Naive thymus-derived CD4-positive, alpha-beta T cell (primary cell): ENCODE results near the gene SLC35F5. TPM values are rescaled to one million over a fixed set of nuclear protein-coding genes. Genes with fewer than 3 reads are reported as not detected.

Experiments
- ATAC-seq: fragments of 150-1000 bp; cut with Tn5 transposase; 2 replicates; pipeline ENCODE4 v1.10.0; 2021; ENCODE audit warnings: mild to moderate bottlenecking, moderate library complexity
- CTCF ChIA-PET: fragments of 350-600 bp; sonication (Branson Sonifier 250); formaldehyde crosslinking; loops from one replicate; lab custom pipeline; 2021; ENCODE audit warnings: antibody characterized with exemption; lab: Charles Lee
- POLR2A ChIA-PET: fragments of 350-600 bp; sonication (Branson Sonifier 250); formaldehyde crosslinking; loops from one replicate; lab custom pipeline; 2021; ENCODE audit warnings: antibody characterized with exemption, inconsistent platforms; lab: Charles Lee
- DNase-seq, 9 donors: peaks; one replicate each; pipeline versions ENCODE4 v3.0.0 to v3.0.0-alpha.2; 2020 to 2022; ENCODE audit warnings: mixed read lengths in 1 of 9
- H3K27ac ChIP-seq: one replicate; pipeline ENCODE4 v1.7.0; 2013; ENCODE audit warnings: mild to moderate bottlenecking, low read depth, low read length, moderate library complexity
- H3K27me3 ChIP-seq, 2 donors: one replicate each; pipeline ENCODE4 v1.7.0; 2013; ENCODE audit warnings: low read length in 2 of 2, mild to moderate bottlenecking in 2 of 2, moderate library complexity in 2 of 2; ENCODE audit not compliant: control insufficient read depth in 2 of 2, insufficient read depth in 2 of 2
- H3K36me3 ChIP-seq, 3 experiments: 1 replicate in 2 of 3; 2 replicates in 1 of 3; pipeline ENCODE4 v1.7.0; 2013; ENCODE audit warnings: low read length in 3 of 3, mild to moderate bottlenecking in 3 of 3, moderate library complexity in 1 of 3; ENCODE audit not compliant: insufficient read depth in 3 of 3, control insufficient read depth in 2 of 3
- H3K4me1 ChIP-seq, 2 donors: one replicate each; pipeline ENCODE4 v1.7.0; 2013; ENCODE audit warnings: low read length in 2 of 2, mild to moderate bottlenecking in 2 of 2, moderate library complexity in 1 of 2; ENCODE audit not compliant: control insufficient read depth in 2 of 2, insufficient read depth in 2 of 2
- H3K4me3 ChIP-seq: 2 replicates; pipeline ENCODE4 v1.7.0; 2013; ENCODE audit warnings: mild to moderate bottlenecking, low read length
- H3K9me3 ChIP-seq, 3 experiments: 1 replicate in 2 of 3; 2 replicates in 1 of 3; pipeline ENCODE4 v1.7.0; 2013; ENCODE audit warnings: low read length in 3 of 3; ENCODE audit not compliant: control insufficient read depth in 2 of 3
- H3K27ac Mint-ChIP-seq, 9 donors: one replicate each; pipeline ENCODE4 v1.8.0; 2020 to 2022; ENCODE audit warnings: mixed read lengths in 9 of 9, mild to moderate bottlenecking in 8 of 9, moderate library complexity in 5 of 9, inconsistent platforms in 2 of 9
- H3K27me3 Mint-ChIP-seq, 5 donors: one replicate each; pipeline ENCODE4 v1.8.0; 2021 to 2022; ENCODE audit warnings: mixed read lengths in 5 of 5, mild to moderate bottlenecking in 1 of 5
- H3K36me3 Mint-ChIP-seq, 5 donors: one replicate each; pipeline ENCODE4 v1.8.0; 2020 to 2022; ENCODE audit warnings: mixed read lengths in 5 of 5, mild to moderate bottlenecking in 3 of 5, inconsistent platforms in 1 of 5
- H3K4me1 Mint-ChIP-seq, 7 donors: one replicate each; pipeline ENCODE4 v1.8.0; 2020 to 2022; ENCODE audit warnings: mixed read lengths in 7 of 7, mild to moderate bottlenecking in 3 of 7, inconsistent platforms in 1 of 7
- H3K4me3 Mint-ChIP-seq, 10 donors: one replicate each; pipeline ENCODE4 v1.8.0; 2020 to 2022; ENCODE audit warnings: mild to moderate bottlenecking in 10 of 10, mixed read lengths in 10 of 10, moderate library complexity in 6 of 10, inconsistent platforms in 2 of 10
- H3K9me3 Mint-ChIP-seq, 11 donors: one replicate each; pipeline ENCODE4 v1.8.0; 2020 to 2022; ENCODE audit warnings: mixed read lengths in 11 of 11, mild to moderate bottlenecking in 4 of 11, inconsistent platforms in 1 of 11, moderate library complexity in 1 of 11
- intact Hi-C, 2 donors: fragments of 100-400 bp; cut with micrococcal nuclease; formaldehyde crosslinking; loops; one replicate each; pipeline ENCODE4 v1.15.1; 2023
- polyA plus RNA-seq, 2 donors: library from polyadenylated mRNA; unstranded; fragments of 300-500 nt; fragmentation: Illumina TruSeq; gene quantifications; one replicate each; pipeline ENCODE4 v1.2.3, GENCODE V29; 2021
- total RNA-seq, 6 experiments: library from RNA in 5 of 6; stranded (reverse) in 5 of 6; gene quantifications; 1 replicate in 5 of 6; 2 replicates in 1 of 6; pipeline ENCODE4 v1.2.3 and lab custom pipeline; 2021 to 2026

SLC35F5 gene
- total and polyA plus RNA-seq, 7 experiments from 2014 or later = 3.8 to 33.4 (median 25.5) TPM

DNA sequence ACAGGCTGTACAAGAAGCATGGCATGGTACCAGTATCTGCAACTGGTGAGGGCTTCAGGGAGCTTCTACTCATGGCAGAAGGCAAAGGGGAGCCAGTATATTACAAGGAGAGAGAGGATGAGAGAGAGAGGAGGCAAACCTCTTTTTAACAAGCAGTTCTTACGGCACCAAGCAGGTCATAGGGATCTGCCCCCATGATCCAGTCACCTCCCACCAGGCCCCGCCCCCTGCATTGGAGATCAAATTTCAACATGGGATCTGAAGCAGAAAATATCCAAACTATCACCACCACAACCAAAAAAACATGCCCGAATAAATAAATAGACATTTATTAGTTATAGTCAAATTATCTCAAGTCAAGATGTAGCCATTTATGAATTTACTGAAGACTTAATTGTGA, 14.5 kb upstream of the SLC35F5 start:
- Histone ChIP-seq H3K36me3 (no peaks in the 10 kb centered on the region), H3K9me3 (no peaks in the 10 kb centered on the region), H3K4me3 (no peak overlapping the region), H3K27me3 (no peaks in the 10 kb centered on the region), H3K27ac (no peak overlapping the region), H3K4me1 (no peaks in the 10 kb centered on the region)
- ChIA-PET POLR2A (interaction anchor here (1.4 kb wide), 1 partner anchor 14 kb away, joined by 3 read pairs; the partner anchor contains the start of gene SLC35F5), CTCF (no interaction called here)
- Mint-ChIP-seq H3K4me3 (no peak overlapping the region), H3K36me3 (no peaks in the 10 kb centered on the region), H3K9me3 (no peaks in the 10 kb centered on the region), H3K4me1 (no peaks in the 10 kb centered on the region), H3K27ac (no peak overlapping the region), H3K27me3 (peaks cover 0 to 3% (median 0%) of the 10 kb centered on the region in 5 donors)
- intact Hi-C loops = no loop called here
- no peak for DNase-seq
- no peak for ATAC-seq

GRCh38 chr2:113769555-113769954, 13.1 kb upstream of the SLC35F5 start:
- Mint-ChIP-seq H3K4me3 (no peak overlapping the region), H3K27me3 (peaks cover 0 to 3% (median 0%) of the 10 kb centered on the region in 5 donors), H3K4me1 (no peaks in the 10 kb centered on the region), H3K9me3 (peaks cover 0 to 9% (median 2%) of the 10 kb centered on the region in 11 donors), H3K27ac (no peak overlapping the region), H3K36me3 (peaks cover 0 to 6% (median 5%) of the 10 kb centered on the region in 5 donors)
- POLR2A ChIA-PET = no interaction called here
- Histone ChIP-seq H3K27ac (no peak overlapping the region), H3K4me1 (no peaks in the 10 kb centered on the region), H3K27me3 (no peaks in the 10 kb centered on the region), H3K4me3 (no peak overlapping the region), H3K36me3 (no peaks in the 10 kb centered on the region), H3K9me3 (no peaks in the 10 kb centered on the region)
- ATAC-seq (no peak), DNase-seq (no peak)
- intact Hi-C loops = no loop called here
- CTCF ChIA-PET = no interaction called here

GRCh38 chr2:113768770-113769169, 12.3 kb upstream of the SLC35F5 start:
- Mint-ChIP-seq H3K4me1 (no peaks in the 10 kb centered on the region), H3K27me3 (peaks cover 0 to 3% (median 0%) of the 10 kb centered on the region in 5 donors), H3K4me3 (no peak overlapping the region), H3K36me3 (peaks cover 0 to 6% (median 5%) of the 10 kb centered on the region in 5 donors), H3K27ac (no peak overlapping the region), H3K9me3 (peaks cover 0 to 9% (median 2%) of the 10 kb centered on the region in 11 donors)
- ATAC-seq (no peak), DNase-seq (no peak)
- ChIA-PET POLR2A (no interaction called here), CTCF (no interaction called here)
- intact Hi-C loops = no loop called here
- no peaks in the 10 kb centered on the region for H3K27me3 ChIP-seq
- no peaks in the 10 kb centered on the region for H3K36me3 ChIP-seq
- no peak overlapping the region for H3K27ac ChIP-seq
- no peaks in the 10 kb centered on the region for H3K9me3 ChIP-seq
- H3K4me1 ChIP-seq = no peaks in the 10 kb centered on the region
- no peak overlapping the region for H3K4me3 ChIP-seq

DNA sequence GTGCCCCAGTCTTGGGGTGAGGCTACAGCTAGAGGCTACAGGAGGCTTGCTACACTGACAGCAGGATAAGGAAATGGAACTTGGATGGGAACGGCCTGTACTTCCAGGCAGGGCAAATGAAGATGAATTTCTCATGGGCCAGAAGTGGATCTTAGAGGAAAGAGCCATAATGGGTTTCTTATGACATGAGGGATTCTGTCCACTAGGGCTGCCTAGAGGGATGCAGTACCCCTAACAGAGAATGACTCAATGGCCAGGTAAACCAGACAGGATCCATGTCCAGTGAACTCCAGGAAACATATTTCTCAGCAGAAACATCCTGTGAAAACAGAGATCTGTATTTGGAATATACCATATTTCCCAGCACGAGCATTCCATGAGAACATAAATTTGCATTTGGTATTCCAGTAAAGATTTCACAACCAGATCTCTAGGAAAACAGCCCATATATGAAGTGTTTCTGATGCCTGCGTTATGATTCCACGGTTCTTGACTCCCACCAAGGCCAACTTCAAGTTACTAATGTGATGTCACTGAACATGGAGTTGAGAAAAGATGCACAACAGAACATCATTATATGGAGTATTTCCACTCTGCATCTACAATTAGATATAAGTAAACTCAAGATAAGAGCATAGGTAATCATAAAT, 11.5 kb upstream of the SLC35F5 start:
- Histone ChIP-seq H3K4me1 (no peaks in the 10 kb centered on the region), H3K27me3 (no peaks in the 10 kb centered on the region), H3K36me3 (no peaks in the 10 kb centered on the region), H3K27ac (no peak overlapping the region), H3K9me3 (no peaks in the 10 kb centered on the region), H3K4me3 (no peak overlapping the region)
- Mint-ChIP-seq H3K4me1 (no peaks in the 10 kb centered on the region), H3K36me3 (peaks cover 0 to 9% (median 5%) of the 10 kb centered on the region in 5 donors), H3K27ac (no peak overlapping the region), H3K4me3 (no peak overlapping the region), H3K9me3 (peaks cover 0 to 9% (median 2%) of the 10 kb centered on the region in 11 donors), H3K27me3 (no peaks in the 10 kb centered on the region)
- ATAC-seq (no peak), DNase-seq (no peak)
- ChIA-PET POLR2A (interaction anchor here (1.2 kb wide), 1 partner anchor 11 kb away, joined by 3 read pairs; the partner anchor contains the start of gene SLC35F5), CTCF (no interaction called here)
- intact Hi-C loops = no loop called here

- intact Hi-C loops = no loop called here
- no peaks in the 10 kb centered on the region for H3K4me1 ChIP-seq
- H3K36me3 Mint-ChIP-seq = peaks cover 0 to 12% (median 5%) of the 10 kb centered on the region in 5 donors
- H3K36me3 ChIP-seq = no peaks in the 10 kb centered on the region
- no peak overlapping the region for H3K4me3 Mint-ChIP-seq
- no peak overlapping the region for H3K4me3 ChIP-seq
- H3K27ac ChIP-seq = no peak overlapping the region
- no peaks in the 10 kb centered on the region for H3K9me3 ChIP-seq
- CTCF ChIA-PET = no interaction called here
- H3K4me1 Mint-ChIP-seq = no peaks in the 10 kb centered on the region
- DNase-seq = no peak
- POLR2A ChIA-PET = no interaction called here
- peaks cover 0 to 9% (median 2%) of the 10 kb centered on the region in 11 donors for H3K9me3 Mint-ChIP-seq
- H3K27ac Mint-ChIP-seq = peak overlapping the region in 1 of 9 donors; percentile 13
- no peak for ATAC-seq
- H3K27me3 ChIP-seq = no peaks in the 10 kb centered on the region
- no peaks in the 10 kb centered on the region for H3K27me3 Mint-ChIP-seq
Observed at GRCh38 chr2:113765276-113765675, 8.8 kb upstream of the SLC35F5 start.

DNA sequence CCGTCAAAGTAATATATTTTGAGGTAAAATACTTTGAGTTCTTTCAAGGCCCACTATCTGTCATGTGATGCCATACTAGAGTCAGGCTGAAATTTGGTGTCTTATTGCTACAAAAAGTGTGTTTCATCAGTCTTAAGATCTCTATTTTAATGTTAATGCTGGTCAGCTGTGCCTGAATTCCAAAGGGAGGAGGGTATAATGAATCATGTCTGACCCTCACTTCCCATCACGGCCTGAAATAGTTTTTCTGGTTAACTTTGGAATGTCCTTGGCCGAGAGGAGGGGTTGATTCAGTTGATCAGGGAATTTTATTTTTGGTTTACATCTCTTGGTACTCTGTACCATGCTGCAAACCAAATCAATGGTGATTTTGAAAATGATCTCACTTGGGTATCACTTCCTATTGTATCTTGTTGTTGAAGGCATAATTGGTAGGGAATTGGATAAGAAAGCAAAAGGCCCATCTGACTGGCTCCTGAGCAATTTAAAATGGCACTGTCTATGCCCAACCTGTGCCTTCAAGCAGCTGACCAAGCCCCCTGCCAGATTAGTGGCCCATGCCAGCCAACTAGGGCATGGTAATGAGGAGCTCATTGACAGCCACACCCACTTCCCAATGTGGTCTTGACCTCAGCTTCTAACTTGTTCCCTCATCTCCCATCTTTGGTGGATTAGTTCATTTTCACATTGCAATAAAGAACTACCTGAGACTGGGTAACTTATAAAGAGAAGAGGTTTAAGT, 6.1 kb upstream of the SLC35F5 start:
- intact Hi-C loops = no loop called here
- no peak for ATAC-seq
- CTCF ChIA-PET = interaction anchor here (0.6 kb wide), 1 partner anchor 19 kb away, joined by 3 read pairs; no protein-coding TSS in a partner anchor

More for the DNA sequence above, 6.1 kb upstream of the SLC35F5 start:
- H3K4me3 ChIP-seq = no peak overlapping the region
- no peak overlapping the region for H3K4me3 Mint-ChIP-seq
- no peaks in the 10 kb centered on the region for H3K27me3 ChIP-seq
- peaks cover 0 to 12% (median 5%) of the 10 kb centered on the region in 5 donors for H3K36me3 Mint-ChIP-seq
- no peaks in the 10 kb centered on the region for H3K36me3 ChIP-seq
- no peak overlapping the region for H3K27ac ChIP-seq
- H3K4me1 Mint-ChIP-seq = peaks cover 0 to 5% (median 2%) of the 10 kb centered on the region in 7 donors
- POLR2A ChIA-PET = no interaction called here
- peaks cover 0 to 9% (median 2%) of the 10 kb centered on the region in 11 donors for H3K9me3 Mint-ChIP-seq
- no peak for DNase-seq
- H3K9me3 ChIP-seq = no peaks in the 10 kb centered on the region
- H3K27me3 Mint-ChIP-seq = no peaks in the 10 kb centered on the region
- peaks cover 0 to 2% of the 10 kb centered on the region in 2 donors for H3K4me1 ChIP-seq
- no peak overlapping the region for H3K27ac Mint-ChIP-seq
